ENCODE measurements around the gene GRHPR.

The GRHPR gene

DNA sequence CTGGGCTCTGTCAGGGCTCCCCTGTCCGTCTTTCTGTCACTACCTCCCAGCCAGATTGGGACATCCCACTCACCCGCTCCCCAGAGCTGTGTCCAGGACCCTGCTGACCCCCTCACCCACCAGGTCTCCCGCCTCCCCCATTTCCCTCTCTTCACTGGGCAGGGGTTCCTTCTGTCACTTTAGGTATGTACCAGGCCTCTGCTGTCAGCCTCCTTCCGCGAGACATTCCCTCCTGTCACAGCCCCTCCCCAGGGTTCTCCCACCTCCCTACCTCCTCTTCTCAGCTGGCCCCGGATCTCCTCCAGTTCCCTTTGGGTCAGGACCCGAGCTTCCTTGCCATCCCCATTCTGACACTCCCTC lies 63.7 kb downstream of the GRHPR start:
- DNase-seq = no peak

All from right forelimb (tissue), 1 donor.